Transverse colon (tissue), 4 donors: ENCODE measurements around the gene FKBP9. TPM values are rescaled to one million over a fixed set of nuclear protein-coding genes. Genes with fewer than 3 reads are reported as not detected.

Experiments
- DNase-seq: peaks from one replicate; pipeline ENCODE4 v3.0.0-alpha.2; 2019
- H3K27ac ChIP-seq, 4 donors: fragments of 200-600 bp; sonication (generic); 2 replicates each; pipeline ENCODE4 v1.5.1; 2016 to 2018; ENCODE audit warnings: inconsistent platforms in 4 of 4
- H3K27me3 ChIP-seq: fragments of 200-600 bp; sonication (generic); 2 replicates; pipeline ENCODE4 v1.5.1; 2017; ENCODE audit warnings: inconsistent platforms
- H3K36me3 ChIP-seq, 4 donors: fragments of 200-600 bp; sonication (generic); 2 replicates each; pipeline ENCODE4 v1.5.1; 2017 to 2019; ENCODE audit warnings: inconsistent platforms in 4 of 4
- H3K4me1 ChIP-seq, 4 donors: fragments of 200-600 bp; sonication (generic); 2 replicates each; pipeline ENCODE4 v1.5.1; 2017 to 2020; ENCODE audit warnings: inconsistent platforms in 4 of 4
- H3K4me3 ChIP-seq, 4 donors: fragments of 200-600 bp; sonication (generic); 1 replicate in 1 of 4; 2 replicates in 3 of 4; pipeline versions ENCODE4 v1.5.1 to v1.6.1; 2017 to 2019; ENCODE audit warnings: inconsistent platforms in 4 of 4
- H3K9me3 ChIP-seq, 2 donors: fragments of 200-600 bp; sonication (generic); 2 replicates each; pipeline ENCODE4 v1.5.1; 2017 to 2019; ENCODE audit warnings: inconsistent platforms in 2 of 2
- EP300 ChIP-seq: sonication (generic); formaldehyde crosslinking; IDR thresholded peaks from one replicate; pipeline ENCODE4 v1.6.1; 2017; ENCODE audit warnings: antibody characterized with exemption, low read depth
- POLR2A ChIP-seq: fragments of 450-650 bp; IDR thresholded peaks from one replicate; pipeline ENCODE4 v1.6.1; 2016; ENCODE audit warnings: antibody characterized with exemption, mild to moderate bottlenecking, moderate library complexity
- POLR2AphosphoS5 ChIP-seq, 3 donors: sonication (generic); formaldehyde crosslinking; IDR thresholded peaks; one replicate each; pipeline ENCODE4 v1.6.1; 2016; ENCODE audit warnings: antibody characterized with exemption in 3 of 3
- WGBS, 2 donors: methylation state at CpG; one replicate each; pipeline ENCODE4 v1.1.5; 2018; ENCODE audit warnings: low coverage in 1 of 2; 5-methylcytosine and 5-hydroxymethylcytosine counted together
- in situ Hi-C, 4 donors: fragments of 200-750 bp; cut with MboI; loops; one replicate each; pipeline versions ENCODE4 v1.15.0 to v1.15.1; 2017; ENCODE audit warnings: low sequenced_read_pairs in 3 of 4, low pct_ligation_motif_present in 1 of 4, low pct_unique_long_range_greater_than_20kb in 1 of 4
- intact Hi-C: fragments of 100-400 bp; cut with DNase I; formaldehyde crosslinking; loops from one replicate; pipeline ENCODE4 v1.15.1; 2023; ENCODE audit warnings: low total_unique reads
- total RNA-seq, 4 donors: library from RNA; depleted of rRNA; stranded (reverse); fragments of >200 nt; gene quantifications; one replicate each; pipeline ENCODE4 v1.1.0, GENCODE V29; 2016
- TF ChIP-seq, protein P1 (sequence below), 5 experiments: fragments of 200-600 bp in 3 of 5; fragments of 450-650 bp in 2 of 5; sonication (generic) in 3 of 5; IDR thresholded peaks; 1 replicate in 2 of 5; 2 replicates in 3 of 5; pipeline ENCODE4 v1.5.1; 2016 to 2017; ENCODE audit warnings: antibody characterized with exemption in 5 of 5, inconsistent platforms in 3 of 5, mild to moderate bottlenecking in 2 of 5, moderate library complexity in 1 of 5

FKBP9 gene
- total RNA-seq, 4 donors from 2014 or later = 124 to 191 (median 180) TPM

DNA sequence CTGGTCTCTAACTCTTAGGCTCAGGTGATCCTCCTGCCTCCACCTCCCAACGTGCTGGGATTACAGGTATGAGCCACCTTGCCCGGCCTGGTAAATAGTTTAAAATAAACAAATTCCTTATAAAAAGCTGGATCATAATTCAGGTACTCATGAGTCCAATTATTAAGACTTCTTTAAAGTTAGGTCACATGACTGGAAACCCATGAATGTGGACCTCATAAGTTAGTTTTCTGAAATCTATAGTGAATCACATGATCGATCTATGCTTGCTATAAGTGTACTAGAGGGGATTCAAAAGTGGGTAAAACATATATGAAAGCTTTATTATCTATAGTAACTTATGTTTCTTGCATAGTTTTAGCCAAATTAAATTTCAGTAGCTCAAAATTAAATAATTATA, 91.0 kb downstream of the FKBP9 start:
- in situ Hi-C loops = no loop called here
- no peak for DNase-seq
- intact Hi-C loops = no loop called here

GRCh38 chr7:33048704-33049103, 91.5 kb downstream of the FKBP9 start:
- Histone ChIP-seq H3K4me3 (no peak overlapping the region), H3K9me3 (no peaks in the 10 kb centered on the region), H3K4me1 (peaks cover 5 to 82% (median 35%) of the 10 kb centered on the region in 4 donors), H3K27ac (no peak overlapping the region), H3K27me3 (no peaks in the 10 kb centered on the region), H3K36me3 (no peaks in the 10 kb centered on the region)
- WGBS, 2 donors = 76 to 87% methylated on average over 1 of the region's 1 CpG
- DNase-seq = no peak
- in situ Hi-C loops (no loop called here), intact Hi-C loops (no loop called here)
- TF ChIP-seq EP300 (no peak), POLR2AphosphoS5 (IDR thresholded peaks at IDR 0.05) (no peak), POLR2A (no peak)
- TF ChIP-seq, protein P1, sequence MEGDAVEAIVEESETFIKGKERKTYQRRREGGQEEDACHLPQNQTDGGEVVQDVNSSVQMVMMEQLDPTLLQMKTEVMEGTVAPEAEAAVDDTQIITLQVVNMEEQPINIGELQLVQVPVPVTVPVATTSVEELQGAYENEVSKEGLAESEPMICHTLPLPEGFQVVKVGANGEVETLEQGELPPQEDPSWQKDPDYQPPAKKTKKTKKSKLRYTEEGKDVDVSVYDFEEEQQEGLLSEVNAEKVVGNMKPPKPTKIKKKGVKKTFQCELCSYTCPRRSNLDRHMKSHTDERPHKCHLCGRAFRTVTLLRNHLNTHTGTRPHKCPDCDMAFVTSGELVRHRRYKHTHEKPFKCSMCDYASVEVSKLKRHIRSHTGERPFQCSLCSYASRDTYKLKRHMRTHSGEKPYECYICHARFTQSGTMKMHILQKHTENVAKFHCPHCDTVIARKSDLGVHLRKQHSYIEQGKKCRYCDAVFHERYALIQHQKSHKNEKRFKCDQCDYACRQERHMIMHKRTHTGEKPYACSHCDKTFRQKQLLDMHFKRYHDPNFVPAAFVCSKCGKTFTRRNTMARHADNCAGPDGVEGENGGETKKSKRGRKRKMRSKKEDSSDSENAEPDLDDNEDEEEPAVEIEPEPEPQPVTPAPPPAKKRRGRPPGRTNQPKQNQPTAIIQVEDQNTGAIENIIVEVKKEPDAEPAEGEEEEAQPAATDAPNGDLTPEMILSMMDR (IDR thresholded peaks at IDR 0.05) = no peak

More for the DNA sequence above, 91.0 kb downstream of the FKBP9 start:
- peaks cover 9 to 82% (median 39%) of the 10 kb centered on the region in 4 donors for H3K4me1 ChIP-seq
- H3K4me3 ChIP-seq = no peak overlapping the region
- H3K27me3 ChIP-seq = no peaks in the 10 kb centered on the region
- no peaks in the 10 kb centered on the region for H3K9me3 ChIP-seq
- H3K36me3 ChIP-seq = no peaks in the 10 kb centered on the region
- 93 to 94% methylated on average over 3 of the region's 3 CpGs for WGBS, 2 donors
- H3K27ac ChIP-seq = no peak overlapping the region
- no peak for TF ChIP-seq POLR2A

GRCh38 chr7:33050535-33051318, 93.5 kb downstream of the FKBP9 start:
- DNase-seq = no peak
- no peaks in the 10 kb centered on the region for H3K36me3 ChIP-seq
- WGBS, 2 donors = 0 to 7% methylated on average over 1 of the region's 1 CpG
- peak overlapping the region; percentile 59 to 79 (median 68) for H3K27ac ChIP-seq
- peaks cover 0 to 66% (median 20%) of the 10 kb centered on the region in 4 donors for H3K4me1 ChIP-seq
- H3K27me3 ChIP-seq = no peaks in the 10 kb centered on the region
- intact Hi-C loops = no loop called here
- no peak overlapping the region for H3K4me3 ChIP-seq
- TF ChIP-seq, protein P1 (IDR thresholded peaks at IDR 0.05) = peak; percentile 56 to 79 (median 70)
- TF ChIP-seq POLR2A (no peak), POLR2AphosphoS5 (IDR thresholded peaks at IDR 0.05) (no peak), EP300 (no peak)
- H3K9me3 ChIP-seq = no peaks in the 10 kb centered on the region
- in situ Hi-C loops = no loop called here

GRCh38 chr7:33053721-33054120, 96.5 kb downstream of the FKBP9 start:
- in situ Hi-C loops = no loop called here
- DNase-seq = no peak
- intact Hi-C loops = no loop called here
- WGBS, 2 donors = 40 to 43% methylated on average over 1 of the region's 1 CpG
- peaks cover 0 to 41% (median 13%) of the 10 kb centered on the region in 4 donors for H3K4me1 ChIP-seq
- TF ChIP-seq POLR2A = no peak
- no peak for TF ChIP-seq EP300
- TF ChIP-seq, protein P1 (IDR thresholded peaks at IDR 0.05) = no peak
- no peak for TF ChIP-seq POLR2AphosphoS5 (IDR thresholded peaks at IDR 0.05)
- H3K27me3 ChIP-seq = no peaks in the 10 kb centered on the region
- no peak overlapping the region for H3K27ac ChIP-seq
- H3K4me3 ChIP-seq = no peak overlapping the region
- no peaks in the 10 kb centered on the region for H3K36me3 ChIP-seq
- H3K9me3 ChIP-seq = no peaks in the 10 kb centered on the region
